Measurements from ENCODE around the gene MUC20. TPM values are rescaled to one million over a fixed set of nuclear protein-coding genes. Genes with fewer than 3 reads are reported as not detected.

Gene MUC20
- total RNA-seq: 15.7 TPM

GRCh38 chr3:195720831-195721506 lies at the start of gene MUC20:
MUC20 (plus strand) TSS chr3:195720978; CDS start chr3:195721008, 30 bp downstream.

Other genes with a start within 250 kb of the MUC20 start
- 67.8 TPM for gene PPP1R2, start 177.7 kb upstream of the MUC20 start, total RNA-seq
- 23.9 TPM for gene APOD, start 137.0 kb upstream of the MUC20 start, total RNA-seq
- 5.8 TPM for gene MUC4, start 91.0 kb downstream of the MUC20 start, total RNA-seq
- 17.6 TPM for gene TNK2, start 187.6 kb downstream of the MUC20 start, total RNA-seq

Data from camera-type eye (tissue), 1 donor.